Stimulated activated naive CD4-positive, alpha-beta T cell (primary cell): Measurements from ENCODE around the gene MAP4K5.
"Not testable (repeated sequence)": the region's sequence is repeated elsewhere in the genome, so short reads cannot be mapped to it uniquely, and the experiment has no call there.

Experiments used
- DNase-seq, 6 experiments: peaks; one replicate each; lab custom pipeline; 2025; lab: John Stamatoyannopoulos, UW

Gene MAP4K5

DNA sequence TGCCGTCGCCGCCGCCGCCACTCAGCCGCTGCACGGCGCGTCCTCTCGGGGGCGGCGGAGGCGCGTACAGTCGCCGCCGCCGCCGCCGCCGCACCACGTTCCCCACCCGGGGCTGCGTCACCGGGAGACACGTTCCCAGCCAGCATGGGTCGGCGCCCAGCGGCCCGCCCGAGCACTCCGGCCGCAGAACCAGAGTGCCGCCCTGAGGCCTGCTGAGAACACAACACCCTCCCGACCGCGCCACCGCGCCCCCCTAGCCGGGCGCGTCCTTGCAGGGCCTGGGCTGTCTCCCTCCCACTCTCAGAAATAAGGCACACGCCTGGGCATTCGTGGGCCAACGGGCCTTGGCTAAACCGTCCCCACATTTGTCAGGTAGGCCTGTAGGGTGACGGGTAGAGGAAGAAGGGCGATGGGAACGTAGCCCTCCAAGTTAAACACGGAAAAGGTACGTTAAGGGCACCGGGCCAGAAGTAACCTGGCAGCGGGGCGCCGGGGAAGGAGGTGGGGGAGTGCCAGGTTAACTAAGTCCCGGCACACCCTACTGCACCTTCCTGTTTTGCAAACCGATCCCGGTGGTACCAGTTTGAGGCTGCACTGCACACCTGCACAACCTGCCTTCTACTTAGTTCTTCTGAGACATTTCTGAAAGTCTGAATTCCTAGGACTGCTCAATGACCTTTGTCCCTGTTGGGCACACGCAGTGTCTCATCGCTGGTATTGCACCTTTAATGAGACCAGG, at the start of gene MAP4K5:
TSS of gene MAP4K5 (minus strand) at position 68 of the 739 bp plus-strand sequence. CDS start 520 bp downstream, outside the sequence.
- peak; percentile 73 to 85 (median 79) for DNase-seq

- no peak for DNase-seq
Observed at GRCh38 chr14:50578433-50578832, 46.1 kb upstream of the MAP4K5 start.

DNA sequence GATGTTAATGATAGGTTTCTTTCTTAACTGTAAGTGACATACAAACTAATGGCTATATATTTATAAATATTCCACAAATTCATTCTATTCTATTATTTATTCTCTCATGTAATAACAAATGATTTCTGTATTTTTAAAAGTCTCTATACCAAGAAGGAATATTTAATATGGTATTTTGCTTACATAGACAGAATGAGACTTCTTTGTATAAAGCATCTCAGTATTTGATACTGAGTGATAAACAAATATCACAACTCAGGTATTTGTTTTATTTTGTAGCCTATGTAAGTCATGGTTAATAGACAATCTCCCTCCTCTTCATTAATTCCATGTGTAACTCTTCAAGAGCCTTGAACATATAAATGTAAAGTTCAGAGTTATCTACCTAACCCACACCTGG, 45.6 kb upstream of the MAP4K5 start:
- DNase-seq: no peak

DNA sequence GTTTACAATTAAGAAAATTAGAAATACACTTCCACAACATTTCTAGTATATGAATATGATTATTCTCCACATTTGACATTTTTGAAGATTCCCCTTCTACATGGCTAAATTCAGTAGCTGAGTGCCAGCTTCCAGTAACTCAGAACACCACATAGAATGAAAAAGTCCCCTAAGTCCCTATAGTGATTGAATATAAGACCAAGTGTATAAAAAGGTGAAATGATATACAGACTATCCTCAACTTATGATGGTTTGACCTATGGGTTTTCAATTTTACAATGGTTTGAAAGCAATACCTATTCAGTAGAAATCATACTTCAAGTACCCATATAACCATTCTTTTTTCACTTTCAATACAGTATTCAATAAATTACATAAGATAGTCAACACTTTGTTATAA, 43.4 kb upstream of the MAP4K5 start:
- DNase-seq: no peak

DNA sequence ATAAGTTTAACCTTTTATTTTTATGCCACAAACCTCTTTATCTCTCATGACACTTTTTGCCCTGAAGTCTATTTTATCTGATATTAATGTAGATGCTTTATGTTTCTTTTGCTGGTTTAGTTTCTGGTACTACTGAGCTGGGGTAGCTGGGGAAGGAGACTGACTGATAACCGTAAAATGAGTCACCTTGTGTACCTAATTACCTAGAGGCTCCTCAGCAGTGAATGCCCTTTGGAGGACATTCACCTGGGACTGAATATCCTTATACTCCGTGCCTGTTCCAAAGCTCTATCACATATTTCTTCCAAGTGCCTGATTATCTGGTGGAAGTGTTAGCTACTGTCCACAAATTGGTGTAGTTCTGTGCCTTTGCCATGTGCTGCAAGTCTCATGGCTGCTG, 41.5 kb upstream of the MAP4K5 start:
- no peak for DNase-seq

- DNase-seq: no peak
Observed at GRCh38 chr14:50569714-50570274, 37.4 kb upstream of the MAP4K5 start.

- DNase-seq: no peak
Observed at GRCh38 chr14:50562841-50563240, 30.5 kb upstream of the MAP4K5 start.

- DNase-seq: peak in 1 of 6 experiments; percentile 12
Observed at GRCh38 chr14:50560931-50561285, 28.5 kb upstream of the MAP4K5 start.

- DNase-seq: peak; percentile 7 to 38 (median 22)
Observed at GRCh38 chr14:50559990-50560930, 27.9 kb upstream of the MAP4K5 start, which contains the start of gene ATL1. TSS of gene ATL1 (plus strand) at chr14:50560145. CDS start at chr14:50560266, 121 bp downstream.

DNA sequence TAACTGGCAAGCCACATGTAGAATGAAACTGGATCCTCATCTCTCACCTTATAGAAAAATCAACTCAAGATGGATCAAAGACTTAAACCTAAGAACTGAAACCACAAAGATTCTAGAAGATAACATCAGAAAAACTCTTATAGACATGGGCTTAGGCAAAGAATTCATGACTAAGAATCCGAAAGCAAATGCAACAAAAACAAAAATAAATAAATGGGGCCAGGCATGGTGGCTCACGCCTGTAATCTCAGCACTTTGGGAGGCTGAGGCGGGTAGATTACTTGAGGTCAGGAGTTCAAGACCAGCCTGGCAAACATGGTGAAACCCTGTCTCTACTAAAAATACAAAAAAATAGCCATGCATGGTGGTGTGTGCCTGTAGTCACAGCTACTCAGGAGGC, 20.4 kb upstream of the MAP4K5 start:
- DNase-seq: not testable (repeated sequence)

- no peak for DNase-seq
Observed at GRCh38 chr14:50551877-50552276, 19.5 kb upstream of the MAP4K5 start.

DNA sequence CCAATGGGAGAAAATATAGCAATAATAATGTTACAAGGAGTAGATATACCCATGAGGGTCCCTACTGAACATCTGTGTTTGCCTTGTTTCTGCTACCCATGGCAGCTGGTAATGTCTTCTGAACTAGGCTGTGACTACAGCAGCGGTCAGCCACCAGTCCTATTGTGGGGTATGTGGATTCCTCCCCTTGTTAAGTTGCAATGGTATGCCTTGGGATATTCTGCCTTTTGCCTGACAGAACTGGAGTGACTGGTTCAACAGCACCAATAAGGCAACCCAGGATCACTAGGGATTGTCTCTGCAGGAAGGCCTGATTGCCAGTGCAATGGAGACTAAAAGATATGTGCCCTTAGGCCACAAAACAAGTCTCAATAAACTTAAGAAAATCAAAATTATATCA, 17.9 kb upstream of the MAP4K5 start:
- no peak for DNase-seq

GRCh38 chr14:50545618-50546017, 13.2 kb upstream of the MAP4K5 start:
- no peak for DNase-seq

GRCh38 chr14:50544911-50545310, 12.5 kb upstream of the MAP4K5 start:
- DNase-seq: no peak

DNA sequence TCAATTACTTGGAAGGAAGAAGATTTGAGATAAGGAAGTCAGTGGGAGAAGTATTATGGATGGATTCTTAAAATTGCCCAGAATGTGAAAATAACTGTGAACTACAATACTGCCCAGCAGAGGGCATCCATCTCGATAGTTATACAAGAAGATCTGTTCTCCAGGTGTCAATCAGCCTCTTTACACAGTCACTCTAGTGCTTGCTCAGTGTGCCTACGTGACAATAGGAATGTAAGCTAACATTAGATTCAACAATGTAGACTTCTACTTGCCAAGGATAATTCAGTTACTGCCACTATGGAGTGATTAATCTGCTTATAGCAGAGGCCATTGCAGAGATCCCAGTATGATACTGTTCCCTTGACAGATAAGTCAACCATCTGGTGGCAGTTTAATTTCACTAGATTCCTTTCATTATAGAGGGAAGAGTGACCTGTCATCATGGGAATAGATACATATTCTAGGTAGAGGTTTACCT, 10.6 kb upstream of the MAP4K5 start:
- DNase-seq: peak in 2 of 6 experiments; percentile 45 to 46

DNA sequence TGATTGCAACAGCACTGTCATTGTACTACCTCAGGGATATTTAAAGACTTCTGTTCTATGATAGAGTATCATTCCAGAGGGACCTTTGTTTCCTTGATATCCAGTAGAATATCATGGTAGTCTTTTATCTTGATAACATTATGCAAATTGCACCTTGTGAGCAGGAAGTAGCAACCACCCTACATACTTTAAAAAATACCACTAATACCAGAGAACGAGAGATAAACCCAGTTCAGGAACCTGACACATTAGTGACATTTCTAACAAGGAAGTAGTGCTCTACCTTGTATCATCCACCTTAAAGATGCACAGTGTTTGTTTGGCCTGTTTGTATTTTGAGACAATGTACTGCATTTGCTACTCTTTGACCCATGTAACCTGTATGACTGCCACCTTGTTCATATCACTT, 8.8 kb upstream of the MAP4K5 start:
- no peak for DNase-seq

DNA sequence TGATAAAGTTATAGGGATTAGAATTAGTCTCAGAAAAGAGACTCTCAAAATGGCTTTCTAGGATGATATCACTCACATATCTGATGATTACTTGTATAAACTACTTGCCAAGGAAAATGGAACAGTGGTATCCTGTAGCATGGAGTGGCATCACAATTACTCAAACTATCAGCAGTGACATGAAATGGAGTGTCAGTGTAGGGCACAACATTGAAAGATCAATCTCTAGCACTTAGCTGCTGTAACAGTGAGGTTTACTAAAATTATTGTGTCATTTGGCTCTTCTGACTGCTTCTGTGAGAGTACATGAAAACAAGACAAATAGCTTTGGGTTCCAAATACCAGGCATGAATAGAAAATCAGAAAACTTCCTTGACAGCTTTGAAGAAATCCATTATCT, 6.7 kb upstream of the MAP4K5 start:
- no peak for DNase-seq

GRCh38 chr14:50538034-50538433, 5.7 kb upstream of the MAP4K5 start:
- DNase-seq: not testable (repeated sequence)

- DNase-seq: no peak
Observed at GRCh38 chr14:50534997-50535396, 2.6 kb upstream of the MAP4K5 start.

DNA sequence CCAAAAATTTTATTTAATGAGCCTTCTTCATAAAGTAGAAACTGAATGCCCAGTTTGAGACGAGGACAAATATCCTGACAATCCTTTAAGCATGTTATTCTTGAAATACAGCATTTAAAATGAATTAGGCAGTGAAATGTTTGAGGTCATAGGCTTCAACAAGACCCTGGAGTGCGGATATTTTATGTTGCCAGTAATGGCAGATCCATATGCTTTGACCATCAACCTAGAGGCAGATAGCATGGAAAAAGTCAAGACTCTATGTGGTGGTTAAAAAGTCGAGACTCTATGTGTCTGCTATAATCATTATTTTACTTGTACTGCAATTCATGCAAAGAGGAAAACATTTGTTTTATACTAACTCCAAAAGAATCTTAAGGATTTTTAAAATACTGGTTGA, 2.0 kb upstream of the MAP4K5 start:
- DNase-seq: no peak

GRCh38 chr14:50533806-50534205, 1.4 kb upstream of the MAP4K5 start:
- DNase-seq: no peak

GRCh38 chr14:50533241-50533705, 904 bp upstream of the MAP4K5 start:
- peak in 1 of 6 experiments; percentile 12 for DNase-seq
